Measurements from ENCODE around the gene UBTF. TPM values are rescaled to one million over a fixed set of nuclear protein-coding genes. Genes with fewer than 3 reads are reported as not detected.
A peak's percentile ranks its signal among the peaks of the same experiment; 100 is the strongest.

UBTF gene
- total and polyA plus RNA-seq, 2 of the 8 experiments (the other 6 are each of a cell fraction or from before 2014, with no cell fraction given), result 14.7 to 106 TPM

GRCh38 chr17:44191941-44192496, 27.5 kb downstream of the UBTF start (continued):
- TF ChIP-seq CHD2 (IDR thresholded peaks at IDR 0.05; ENCODE audit: low read length) (no peak), RAD21 (IDR thresholded peaks at IDR 0.05 in 1 of 2, conservative IDR thresholded peaks at IDR 0.05 in 1 of 2; ENCODE audit: low read depth in 2 of 2, low read length in 2 of 2) (no peak), TAF1 (IDR thresholded peaks at IDR 0.05; ENCODE audit: low read depth, low read length) (peak; percentile 38; the same call in 1 of the 2 replicates), JUN (IDR thresholded peaks at IDR 0.05; ENCODE audit: low read depth, low read length) (no peak), CTCF (IDR thresholded peaks at IDR 0.05; ENCODE audit: control extremely low read depth in 1 of 3, insufficient read depth in 1 of 3, low read depth in 1 of 3, low read length in 3 of 3) (no peak), SP4 (IDR thresholded peaks at IDR 0.05; ENCODE audit: low read length) (no peak), GTF2F1 (IDR thresholded peaks at IDR 0.05; ENCODE audit: borderline replicate concordance, low read depth, low read length) (no peak), GABPA (IDR thresholded peaks at IDR 0.05; ENCODE audit: borderline replicate concordance, insufficient read depth, low read length) (no peak), JUND (IDR thresholded peaks at IDR 0.05; ENCODE audit: low read length) (no peak), BACH1 (IDR thresholded peaks at IDR 0.05; ENCODE audit: low read length) (no peak), KDM1A (IDR thresholded peaks at IDR 0.05; ENCODE audit: borderline replicate concordance, low read length) (no peak), EZH2 (IDR thresholded peaks at IDR 0.05; ENCODE audit: low read depth, low read length, severe bottlenecking) (no peak), USF2 (IDR thresholded peaks at IDR 0.05; ENCODE audit: low read length) (no peak), CEBPB (IDR thresholded peaks at IDR 0.05; ENCODE audit: low read depth, low read length) (no peak), SIX5 (IDR thresholded peaks at IDR 0.05; ENCODE audit: low read depth, low read length) (no peak), ATF3 (IDR thresholded peaks at IDR 0.05; ENCODE audit: insufficient read depth, low read depth, low read length) (no peak), SRF (IDR thresholded peaks at IDR 0.05; ENCODE audit: low read depth, low read length) (no peak), BRCA1 (IDR thresholded peaks at IDR 0.05; ENCODE audit: low read depth, low read length) (no peak), E2F6 (IDR thresholded peaks at IDR 0.05) (no peak), TEAD4 (IDR thresholded peaks at IDR 0.05; ENCODE audit: low read depth, low read length) (no peak), HDAC2 (IDR thresholded peaks at IDR 0.05; ENCODE audit: borderline replicate concordance in 1 of 2, low read depth in 2 of 2, low read length in 2 of 2) (no peak)
